ENCODE results near the gene MRPS33.

Gene MRPS33

DNA sequence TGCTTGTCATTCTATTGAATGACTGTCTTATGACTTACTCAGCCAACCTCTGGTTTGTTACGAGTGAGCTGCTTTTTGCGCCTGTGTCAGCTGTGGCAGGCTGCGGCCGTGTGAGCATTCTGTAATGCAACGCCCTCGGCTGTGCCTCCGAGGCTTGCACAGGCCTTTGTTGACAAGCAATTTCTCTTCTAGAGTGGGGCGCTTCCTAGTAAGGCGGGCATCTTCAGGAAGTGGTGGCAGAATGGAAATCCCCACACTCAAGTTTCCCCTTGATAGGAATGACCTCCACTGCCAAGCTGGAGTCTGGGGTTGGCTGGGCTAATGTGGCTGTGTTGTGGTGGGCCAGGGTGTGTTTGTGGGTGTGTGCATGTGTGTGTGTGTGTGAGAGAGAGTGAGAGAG is 38.9 kb upstream of the MRPS33 start:
- Histone ChIP-seq H3K9ac (ENCODE audit: low read depth, low read length, poor library complexity, severe bottlenecking) (no peak overlapping the region), H3K79me2 (ENCODE audit: insufficient read depth, low read length) (no peaks in the 10 kb centered on the region), H3K9me3 (ENCODE audit: insufficient read depth, low read depth, low read length) (no peaks in the 10 kb centered on the region), H3K36me3 (ENCODE audit: insufficient read depth, low read length) (no peaks in the 10 kb centered on the region), H3K4me1 (ENCODE audit: insufficient read depth, low read length, poor library complexity, severe bottlenecking) (no peaks in the 10 kb centered on the region), H3K27me3 (ENCODE audit: insufficient read depth, low read length, poor library complexity, severe bottlenecking) (no peaks in the 10 kb centered on the region), H3K9me2 (replicated peaks; ENCODE audit: low read depth, low read length) (no peaks in the 10 kb centered on the region), H2AFZ (ENCODE audit: low read length) (no peak overlapping the region), H3K4me2 (ENCODE audit: low read depth, low read length, poor library complexity, severe bottlenecking) (no peak overlapping the region), H3F3A (ENCODE audit: low read depth) (no peaks in the 10 kb centered on the region), H4K20me1 (ENCODE audit: insufficient read depth, low read length, poor library complexity, severe bottlenecking) (no peaks in the 10 kb centered on the region), H3K4me3 (ENCODE audit: low read length, poor library complexity, severe bottlenecking) (no peak overlapping the region)
- TF ChIP-seq EZH2phosphoT487 (IDR thresholded peaks at IDR 0.05; ENCODE audit: borderline replicate concordance) = no peak

DNA sequence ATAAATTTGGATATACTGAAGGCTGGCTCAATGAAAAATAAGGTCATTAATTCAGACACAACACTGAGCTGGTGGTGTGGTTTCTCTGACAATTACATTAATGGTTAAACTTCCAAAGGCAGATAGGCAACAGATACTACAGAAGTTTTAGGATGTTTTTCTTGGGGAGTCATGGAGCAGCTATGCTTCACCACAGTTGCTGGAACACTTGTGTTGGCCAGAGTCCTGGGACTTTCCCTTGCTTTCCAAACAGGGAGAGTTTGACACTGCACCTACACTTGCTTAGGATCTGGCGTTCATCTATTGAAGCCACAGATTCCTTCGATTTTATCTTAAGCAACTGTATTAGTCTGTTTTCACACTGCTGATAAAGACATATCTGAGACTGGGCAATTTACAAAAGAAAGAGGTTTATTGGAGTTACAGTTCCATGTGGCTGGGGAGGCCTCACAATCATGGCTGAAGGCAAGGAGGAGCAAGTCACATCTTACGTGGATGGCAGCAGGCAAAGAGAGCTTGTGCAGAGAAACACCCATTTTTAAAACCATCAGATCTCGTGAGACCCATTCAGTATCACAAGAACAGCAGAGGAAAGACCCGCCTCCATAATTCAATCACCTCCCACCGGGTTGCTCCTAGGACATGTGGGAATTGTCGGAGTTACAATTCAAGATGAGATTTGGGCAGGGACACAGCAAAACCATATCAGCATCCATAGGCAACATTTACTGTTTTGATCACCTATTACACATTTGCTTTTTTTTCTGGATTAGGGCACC is 31.3 kb upstream of the MRPS33 start:
- H3K4me1 ChIP-seq (ENCODE audit: insufficient read depth, low read length, poor library complexity, severe bottlenecking) = no peaks in the 10 kb centered on the region
- H3K4me2 ChIP-seq (ENCODE audit: low read depth, low read length, poor library complexity, severe bottlenecking) = no peak overlapping the region
- no peak for TF ChIP-seq EZH2phosphoT487 (IDR thresholded peaks at IDR 0.05; ENCODE audit: borderline replicate concordance)
- TF ChIP-seq, protein P1, sequence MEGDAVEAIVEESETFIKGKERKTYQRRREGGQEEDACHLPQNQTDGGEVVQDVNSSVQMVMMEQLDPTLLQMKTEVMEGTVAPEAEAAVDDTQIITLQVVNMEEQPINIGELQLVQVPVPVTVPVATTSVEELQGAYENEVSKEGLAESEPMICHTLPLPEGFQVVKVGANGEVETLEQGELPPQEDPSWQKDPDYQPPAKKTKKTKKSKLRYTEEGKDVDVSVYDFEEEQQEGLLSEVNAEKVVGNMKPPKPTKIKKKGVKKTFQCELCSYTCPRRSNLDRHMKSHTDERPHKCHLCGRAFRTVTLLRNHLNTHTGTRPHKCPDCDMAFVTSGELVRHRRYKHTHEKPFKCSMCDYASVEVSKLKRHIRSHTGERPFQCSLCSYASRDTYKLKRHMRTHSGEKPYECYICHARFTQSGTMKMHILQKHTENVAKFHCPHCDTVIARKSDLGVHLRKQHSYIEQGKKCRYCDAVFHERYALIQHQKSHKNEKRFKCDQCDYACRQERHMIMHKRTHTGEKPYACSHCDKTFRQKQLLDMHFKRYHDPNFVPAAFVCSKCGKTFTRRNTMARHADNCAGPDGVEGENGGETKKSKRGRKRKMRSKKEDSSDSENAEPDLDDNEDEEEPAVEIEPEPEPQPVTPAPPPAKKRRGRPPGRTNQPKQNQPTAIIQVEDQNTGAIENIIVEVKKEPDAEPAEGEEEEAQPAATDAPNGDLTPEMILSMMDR (conservative IDR thresholded peaks at IDR 0.05; ENCODE audit: low read length) = no peak
- H3K9me3 ChIP-seq (ENCODE audit: insufficient read depth, low read depth, low read length) = no peaks in the 10 kb centered on the region; the same call in 1 of the 2 replicates
- H3F3A ChIP-seq (ENCODE audit: low read depth) = no peaks in the 10 kb centered on the region
- H3K36me3 ChIP-seq (ENCODE audit: insufficient read depth, low read length) = no peaks in the 10 kb centered on the region
- no peaks in the 10 kb centered on the region for H4K20me1 ChIP-seq (ENCODE audit: insufficient read depth, low read length, poor library complexity, severe bottlenecking)
- no peaks in the 10 kb centered on the region for H3K79me2 ChIP-seq (ENCODE audit: insufficient read depth, low read length)
- no peak overlapping the region for H2AFZ ChIP-seq (ENCODE audit: low read length)
- H3K4me3 ChIP-seq (ENCODE audit: low read length, poor library complexity, severe bottlenecking) = no peak overlapping the region
- H3K27me3 ChIP-seq (ENCODE audit: insufficient read depth, low read length, poor library complexity, severe bottlenecking) = no peaks in the 10 kb centered on the region
- H3K9ac ChIP-seq (ENCODE audit: low read depth, low read length, poor library complexity, severe bottlenecking) = no peak overlapping the region
- no peaks in the 10 kb centered on the region for H3K9me2 ChIP-seq (replicated peaks; ENCODE audit: low read depth, low read length)

DNA sequence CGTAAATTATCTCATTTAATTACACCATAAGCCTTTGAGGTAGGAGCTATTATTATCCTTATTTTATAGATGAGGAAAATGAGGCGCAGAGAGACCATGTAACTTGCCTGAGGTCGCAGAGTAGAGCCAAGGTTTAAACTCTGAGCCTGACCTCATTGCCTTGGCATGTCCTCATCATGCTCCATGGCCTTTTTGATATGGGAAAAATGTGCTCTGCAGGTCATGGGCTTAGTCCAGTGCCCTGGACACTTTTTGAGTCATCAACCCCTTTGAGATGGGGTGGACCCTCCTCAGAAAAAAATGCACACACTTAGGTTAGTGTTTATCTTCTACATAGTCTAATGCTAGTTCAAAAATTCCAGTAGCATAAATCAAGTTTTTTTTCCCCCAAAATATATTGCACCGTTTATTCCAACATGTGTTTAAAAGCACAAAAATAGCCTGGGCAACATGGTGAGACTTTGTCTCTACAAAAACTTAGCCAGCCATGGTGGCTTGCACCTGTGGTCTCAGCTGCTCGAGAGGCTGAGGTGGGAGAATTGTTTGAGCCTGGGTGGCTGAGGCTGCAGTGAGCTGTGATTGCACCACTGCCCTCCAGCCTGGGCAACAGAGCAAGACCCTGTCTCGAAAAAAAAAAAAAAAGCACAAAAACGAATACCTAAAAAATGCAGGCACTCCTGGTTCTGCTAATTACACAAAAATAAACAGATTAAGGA is 30.5 kb upstream of the MRPS33 start:
- H2AFZ ChIP-seq (ENCODE audit: low read length) = no peak overlapping the region
- H3K9me2 ChIP-seq (replicated peaks; ENCODE audit: low read depth, low read length) = no peaks in the 10 kb centered on the region
- TF ChIP-seq, protein P1 (conservative IDR thresholded peaks at IDR 0.05; ENCODE audit: low read length) = no peak
- no peaks in the 10 kb centered on the region for H4K20me1 ChIP-seq (ENCODE audit: insufficient read depth, low read length, poor library complexity, severe bottlenecking)
- no peaks in the 10 kb centered on the region for H3K79me2 ChIP-seq (ENCODE audit: insufficient read depth, low read length)
- H3K4me2 ChIP-seq (ENCODE audit: low read depth, low read length, poor library complexity, severe bottlenecking) = no peak overlapping the region
- H3K4me1 ChIP-seq (ENCODE audit: insufficient read depth, low read length, poor library complexity, severe bottlenecking) = no peaks in the 10 kb centered on the region
- no peaks in the 10 kb centered on the region for H3F3A ChIP-seq (ENCODE audit: low read depth)
- H3K9ac ChIP-seq (ENCODE audit: low read depth, low read length, poor library complexity, severe bottlenecking) = no peak overlapping the region
- no peaks in the 10 kb centered on the region for H3K27me3 ChIP-seq (ENCODE audit: insufficient read depth, low read length, poor library complexity, severe bottlenecking)
- no peaks in the 10 kb centered on the region; the same call in 1 of the 2 replicates for H3K9me3 ChIP-seq (ENCODE audit: insufficient read depth, low read depth, low read length)
- H3K4me3 ChIP-seq (ENCODE audit: low read length, poor library complexity, severe bottlenecking) = no peak overlapping the region
- no peaks in the 10 kb centered on the region for H3K36me3 ChIP-seq (ENCODE audit: insufficient read depth, low read length)
